GM18873 (cell line): ENCODE measurements around the gene ECHDC1.
A peak's percentile ranks its signal among the peaks of the same experiment; 100 is the strongest.
"Not testable (repeated sequence)": the region's sequence is repeated elsewhere in the genome, so short reads cannot be mapped to it uniquely, and the experiment has no call there.

Experiments used
- ATAC-seq: cut with Tn5 transposase; IDR thresholded peaks from one replicate; pipeline ENCODE4 v1.9.1; 2021; ENCODE audit warnings: mild to moderate bottlenecking, moderate library complexity, moderate number of reproducible peaks; ENCODE audit not compliant: unreplicated experiment, low FRiP score

The ECHDC1 gene

GRCh38 chr6:127342946-127343808, at the start of gene ECHDC1:
Gene ECHDC1, minus strand, starts transcription at chr6:127343609. Its CDS starts 12,581 bp downstream, at chr6:127331028.
- ATAC-seq: peak; percentile 71

GRCh38 chr6:127392301-127392700, 48.9 kb upstream of the ECHDC1 start:
- no peak for ATAC-seq

GRCh38 chr6:127391094-127391953, 47.9 kb upstream of the ECHDC1 start:
- no peak for ATAC-seq

- no peak for ATAC-seq
Measured at GRCh38 chr6:127389706-127390105, 46.3 kb upstream of the ECHDC1 start.

GRCh38 chr6:127385668-127386430, 42.4 kb upstream of the ECHDC1 start:
- ATAC-seq: no peak

- not testable (repeated sequence) for ATAC-seq
Measured at GRCh38 chr6:127384848-127385247, 41.4 kb upstream of the ECHDC1 start.

GRCh38 chr6:127383988-127384387, 40.6 kb upstream of the ECHDC1 start:
- ATAC-seq: no peak

- ATAC-seq: no peak
Measured at GRCh38 chr6:127382413-127382812, 39.0 kb upstream of the ECHDC1 start.

- ATAC-seq: no peak
Measured at GRCh38 chr6:127381384-127381783, 38.0 kb upstream of the ECHDC1 start.

GRCh38 chr6:127376685-127377084, 33.3 kb upstream of the ECHDC1 start:
- no peak for ATAC-seq

- ATAC-seq: no peak
Measured at GRCh38 chr6:127367023-127367375, 23.6 kb upstream of the ECHDC1 start.

- no peak for ATAC-seq
Measured at GRCh38 chr6:127366282-127367022, 23.0 kb upstream of the ECHDC1 start.

- ATAC-seq: no peak
Measured at GRCh38 chr6:127365874-127366273, 22.5 kb upstream of the ECHDC1 start.

- ATAC-seq: no peak
Measured at GRCh38 chr6:127352524-127352923, 9.1 kb upstream of the ECHDC1 start.

GRCh38 chr6:127349980-127350379, 6.6 kb upstream of the ECHDC1 start:
- no peak for ATAC-seq

GRCh38 chr6:127348028-127348661, 4.7 kb upstream of the ECHDC1 start:
- no peak for ATAC-seq

GRCh38 chr6:127347178-127347577, 3.8 kb upstream of the ECHDC1 start:
- ATAC-seq: no peak

GRCh38 chr6:127345521-127345920, 2.1 kb upstream of the ECHDC1 start:
- ATAC-seq: no peak

GRCh38 chr6:127343809-127344659, 625 bp upstream of the ECHDC1 start:
- no peak for ATAC-seq
